22Rv1 (cell line): ENCODE data around the gene PLEKHA3.
A peak's percentile ranks its signal among the peaks of the same experiment; 100 is the strongest.

Source experiments
- CTCF ChIP-seq: fragments of 450-650 bp; IDR thresholded peaks from 2 replicates; pipeline ENCODE4 v1.5.1; 2017; ENCODE audit warnings: mild to moderate bottlenecking
- ZFX ChIP-seq: fragments of 450-650 bp; IDR thresholded peaks from 2 replicates; pipeline ENCODE4 v1.6.1; 2017; ENCODE audit warnings: antibody characterized with exemption, borderline replicate concordance

- TF ChIP-seq CTCF (peak; percentile 49), ZFX (no peak)
Observed at GRCh38 chr2:178479275-178479616, 1.0 kb upstream of the PLEKHA3 start.
